ENCODE data around the gene PBOV1.

The PBOV1 gene

GRCh38 chr6:138198430-138199091 is 19.7 kb downstream of the PBOV1 start:
- H3K4me3 ChIP-seq (replicated peaks; ENCODE audit: low read depth, low read length), result no peak overlapping the region
- no peak for DNase-seq (ENCODE audit: extremely low read depth, insufficient read length)
- no peak for TF ChIP-seq CTCF (IDR thresholded peaks at IDR 0.05; ENCODE audit: insufficient read depth, low read length, poor library complexity, severe bottlenecking)
- H3K36me3 ChIP-seq (ENCODE audit: control insufficient read depth, insufficient read depth, low read length), result no peaks in the 10 kb centered on the region
- H3K27me3 ChIP-seq (replicated peaks; ENCODE audit: control insufficient read depth, insufficient read depth, low read length), result no peaks in the 10 kb centered on the region

- H3K36me3 ChIP-seq (ENCODE audit: control insufficient read depth, insufficient read depth, low read length), result no peaks in the 10 kb centered on the region
- no peak for TF ChIP-seq CTCF (IDR thresholded peaks at IDR 0.05; ENCODE audit: insufficient read depth, low read length, poor library complexity, severe bottlenecking)
- no peaks in the 10 kb centered on the region for H3K27me3 ChIP-seq (replicated peaks; ENCODE audit: control insufficient read depth, insufficient read depth, low read length)
- no peak overlapping the region for H3K4me3 ChIP-seq (replicated peaks; ENCODE audit: low read depth, low read length)
- no peak for DNase-seq (ENCODE audit: extremely low read depth, insufficient read length)
Observed at GRCh38 chr6:138197570-138197969, 20.7 kb downstream of the PBOV1 start.

GRCh38 chr6:138196122-138196738 is 22.1 kb downstream of the PBOV1 start:
- Histone ChIP-seq H3K27me3 (replicated peaks; ENCODE audit: control insufficient read depth, insufficient read depth, low read length) (no peaks in the 10 kb centered on the region), H3K4me3 (replicated peaks; ENCODE audit: low read depth, low read length) (no peak overlapping the region), H3K36me3 (ENCODE audit: control insufficient read depth, insufficient read depth, low read length) (no peaks in the 10 kb centered on the region)
- DNase-seq (ENCODE audit: extremely low read depth, insufficient read length), result no peak
- TF ChIP-seq CTCF (IDR thresholded peaks at IDR 0.05; ENCODE audit: insufficient read depth, low read length, poor library complexity, severe bottlenecking), result no peak

GRCh38 chr6:138194287-138194686 is 24.0 kb downstream of the PBOV1 start:
- DNase-seq (ENCODE audit: extremely low read depth, insufficient read length), result no peak
- H3K36me3 ChIP-seq (ENCODE audit: control insufficient read depth, insufficient read depth, low read length), result no peaks in the 10 kb centered on the region
- H3K27me3 ChIP-seq (replicated peaks; ENCODE audit: control insufficient read depth, insufficient read depth, low read length), result no peaks in the 10 kb centered on the region
- H3K4me3 ChIP-seq (replicated peaks; ENCODE audit: low read depth, low read length), result no peak overlapping the region
- TF ChIP-seq CTCF (IDR thresholded peaks at IDR 0.05; ENCODE audit: insufficient read depth, low read length, poor library complexity, severe bottlenecking), result no peak

GRCh38 chr6:138188278-138188941 is 29.9 kb downstream of the PBOV1 start:
- no peak overlapping the region for H3K4me3 ChIP-seq (replicated peaks; ENCODE audit: low read depth, low read length)
- no peaks in the 10 kb centered on the region for H3K36me3 ChIP-seq (ENCODE audit: control insufficient read depth, insufficient read depth, low read length)
- no peak for DNase-seq (ENCODE audit: extremely low read depth, insufficient read length)
- peaks cover 1% of the 10 kb centered on the region; the same call in 1 of the 2 replicates for H3K27me3 ChIP-seq (replicated peaks; ENCODE audit: control insufficient read depth, insufficient read depth, low read length)
- TF ChIP-seq CTCF (IDR thresholded peaks at IDR 0.05; ENCODE audit: insufficient read depth, low read length, poor library complexity, severe bottlenecking), result no peak

Data from GM06990 (cell line).